TTC549 (cell line): ENCODE data around the gene CTNNBL1.
"Not testable (repeated sequence)": the region's sequence is repeated elsewhere in the genome, so short reads cannot be mapped to it uniquely, and the experiment has no call there.

Source experiments
- FAIRE-seq: peaks from 2 replicates; lab custom pipeline; 2012; peaks lifted over from hg19 to GRCh38; lab: Jason Lieb, UNC

Gene CTNNBL1

GRCh38 chr20:37711001-37711400 lies 17.2 kb downstream of the CTNNBL1 start:
- FAIRE-seq: no peak

GRCh38 chr20:37711994-37712964 lies 18.4 kb downstream of the CTNNBL1 start:
- no peak for FAIRE-seq

GRCh38 chr20:37713396-37713795 lies 19.6 kb downstream of the CTNNBL1 start:
- FAIRE-seq: no peak

- no peak for FAIRE-seq
Measured at GRCh38 chr20:37714978-37715672, 21.3 kb downstream of the CTNNBL1 start.

- FAIRE-seq: no peak
Measured at GRCh38 chr20:37721751-37722150, 27.9 kb downstream of the CTNNBL1 start.

- FAIRE-seq: not testable (repeated sequence)
Measured at GRCh38 chr20:37722312-37722711, 28.5 kb downstream of the CTNNBL1 start.

GRCh38 chr20:37723668-37724067 lies 29.8 kb downstream of the CTNNBL1 start:
- no peak for FAIRE-seq

- no peak for FAIRE-seq
Measured at GRCh38 chr20:37725165-37725564, 31.3 kb downstream of the CTNNBL1 start.

GRCh38 chr20:37725855-37726254 lies 32.0 kb downstream of the CTNNBL1 start:
- no peak for FAIRE-seq

GRCh38 chr20:37726321-37726720 lies 32.5 kb downstream of the CTNNBL1 start:
- FAIRE-seq: no peak

- no peak for FAIRE-seq
Measured at GRCh38 chr20:37726971-37727956, 33.4 kb downstream of the CTNNBL1 start.

GRCh38 chr20:37727957-37728634 lies 34.3 kb downstream of the CTNNBL1 start:
- FAIRE-seq: no peak

GRCh38 chr20:37728635-37728983 lies 34.8 kb downstream of the CTNNBL1 start:
- FAIRE-seq: no peak

- no peak for FAIRE-seq
Measured at GRCh38 chr20:37729452-37729851, 35.6 kb downstream of the CTNNBL1 start.

GRCh38 chr20:37729909-37730308 lies 36.1 kb downstream of the CTNNBL1 start:
- FAIRE-seq: no peak

- no peak for FAIRE-seq
Measured at GRCh38 chr20:37733416-37733815, 39.6 kb downstream of the CTNNBL1 start.

- FAIRE-seq: no peak
Measured at GRCh38 chr20:37734228-37734985, 40.6 kb downstream of the CTNNBL1 start.

GRCh38 chr20:37735541-37735940 lies 41.7 kb downstream of the CTNNBL1 start:
- no peak for FAIRE-seq

GRCh38 chr20:37736132-37736531 lies 42.3 kb downstream of the CTNNBL1 start:
- no peak for FAIRE-seq

GRCh38 chr20:37737826-37738420 lies 44.1 kb downstream of the CTNNBL1 start:
- no peak for FAIRE-seq
